ENCODE data around the gene OR5H1. TPM values are rescaled to one million over a fixed set of nuclear protein-coding genes. Genes with fewer than 3 reads are reported as not detected.

The OR5H1 gene
- polyA plus RNA-seq, 3 donors = not detected

Other genes starting within 250 kb of the OR5H1 start
- gene RIOX2, start 158.3 kb upstream of the OR5H1 start, polyA plus RNA-seq (ENCODE audit: insufficient read length in 3 of 3) = 10 to 100 TPM; 33.9 to 42.2 (median 35.0) TPM
- under 1 TPM in 1 of 3 donors, not detected in 2; 0.04 TPM for gene GABRR3, start 95.4 kb upstream of the OR5H1 start, polyA plus RNA-seq (ENCODE audit: insufficient read length in 3 of 3)
- gene OR5AC2, start 43.5 kb upstream of the OR5H1 start, polyA plus RNA-seq (ENCODE audit: insufficient read length in 3 of 3) = not detected
- gene OR5H14, start 16.8 kb downstream of the OR5H1 start, polyA plus RNA-seq (ENCODE audit: insufficient read length in 3 of 3) = not detected
- not detected for gene OR5H15, start 36.0 kb downstream of the OR5H1 start, polyA plus RNA-seq (ENCODE audit: insufficient read length in 3 of 3)
- not detected for gene OR5H6, start 133.5 kb downstream of the OR5H1 start, polyA plus RNA-seq (ENCODE audit: insufficient read length in 3 of 3)
- gene OR5H2, start 151.8 kb downstream of the OR5H1 start, polyA plus RNA-seq (ENCODE audit: insufficient read length in 3 of 3) = not detected
- not detected for gene OR5K4, start 223.1 kb downstream of the OR5H1 start, polyA plus RNA-seq (ENCODE audit: insufficient read length in 3 of 3)